ENCODE results near the gene MTA2. TPM values are rescaled to one million over a fixed set of nuclear protein-coding genes. Genes with fewer than 3 reads are reported as not detected.

MTA2 gene
- total and polyA plus RNA-seq, 2 of the 8 experiments (the other 6 are each of a cell fraction or from before 2014, with no cell fraction given), result 25.7 to 114 TPM

DNA sequence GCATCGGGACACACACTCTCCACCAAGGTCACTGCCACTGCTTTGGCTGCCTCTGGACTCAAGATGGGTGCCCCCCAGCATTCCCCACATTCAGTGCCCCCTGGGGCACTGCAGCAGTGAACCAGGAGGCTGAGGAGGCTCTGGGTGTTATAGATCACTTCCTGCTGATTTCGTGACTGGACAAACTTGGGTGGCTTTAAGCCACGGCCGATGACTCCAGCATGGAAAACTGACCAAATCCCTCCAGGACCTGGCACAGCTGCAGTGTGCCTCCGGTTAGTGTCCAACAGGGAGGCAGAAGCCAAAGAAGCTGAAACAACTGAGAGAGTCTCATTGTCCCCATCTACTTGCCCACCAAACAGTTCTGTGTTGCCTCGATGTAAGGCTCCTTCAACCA lies 45.9 kb upstream of the MTA2 start:
- no peak overlapping the region for H3K9ac ChIP-seq (replicated peaks in 1 of 4; ENCODE audit: extremely low read depth in 1 of 4, low read depth in 3 of 4, low read length in 3 of 4)
- no peak overlapping the region for H3K23ac ChIP-seq (ENCODE audit: insufficient read length)
- H3K4me2 ChIP-seq (ENCODE audit: insufficient read depth in 1 of 2, low read depth in 2 of 2, low read length in 2 of 2), result no peak overlapping the region; a peak in 1 of 4 replicates
- H2BK120ac ChIP-seq (replicated peaks; ENCODE audit: low read depth, low read length), result no peak overlapping the region
- no peak overlapping the region for H3K27ac ChIP-seq (ENCODE audit: low read depth, low read length)
- no peak overlapping the region for H3K4me3 ChIP-seq (ENCODE audit: extremely low read depth in 1 of 4, insufficient read depth in 2 of 4, low read depth in 3 of 4, low read length in 4 of 4)
- H3K36me3 ChIP-seq (ENCODE audit: control insufficient read depth in 2 of 4, insufficient read depth in 4 of 4, low read length in 3 of 4), result peaks cover 0 to 27% (median 7%) of the 10 kb centered on the region in 4 experiments; a peak in 6 of 8 replicates
- no peak overlapping the region for H3K18ac ChIP-seq (ENCODE audit: extremely low read depth, low read length)
- no peak overlapping the region for H3K4ac ChIP-seq (replicated peaks; ENCODE audit: insufficient read length, low read depth, low read length)
- no peak overlapping the region for H4K8ac ChIP-seq (ENCODE audit: extremely low read depth, insufficient read depth, low read length)
- H2BK20ac ChIP-seq (ENCODE audit: low read length), result no peak overlapping the region
- no peak overlapping the region for H2AK5ac ChIP-seq (ENCODE audit: low read depth, low read length)
- no peak overlapping the region for H3K56ac ChIP-seq (replicated peaks; ENCODE audit: insufficient read length, low read depth, low read length)
- DNase-seq (ENCODE audit: low read depth in 1 of 2, low spot score in 2 of 2), result no peak
- ChIA-PET POLR2A (ENCODE audit: partially characterized antibody) (interaction anchor here (0.8 to 50.4 kb wide), 13 partner anchors 9 to 207 kb away, joined by 3 to 2041 read pairs (median 4); partner anchors contain the start of genes B3GAT3, BSCL2, C11orf98 and CSKMT), CTCF (ENCODE audit: partially characterized antibody) (interaction anchor here (0.8 to 2.0 kb wide), 7 partner anchors 17 to 122 kb away, joined by 3 to 10 read pairs (median 3); partner anchors contain the start of genes C11orf98 and CSKMT)
- H4K5ac ChIP-seq (ENCODE audit: insufficient read length, low read depth, low read length), result no peak overlapping the region
- peaks cover 10% of the 10 kb centered on the region for H3K79me1 ChIP-seq (ENCODE audit: low read depth, low read length)
- H2BK12ac ChIP-seq (ENCODE audit: low read depth, low read length), result no peak overlapping the region
- H4K20me1 ChIP-seq (replicated peaks in 1 of 2; ENCODE audit: control insufficient read depth in 1 of 2, insufficient read depth in 2 of 2, low read length in 2 of 2), result peaks cover 3 to 23% of the 10 kb centered on the region in 2 experiments
- H2BK15ac ChIP-seq (ENCODE audit: low read length), result no peak overlapping the region
- H3K79me2 ChIP-seq (ENCODE audit: control insufficient read depth in 1 of 2, insufficient read depth in 2 of 2, low read length in 2 of 2), result peaks cover 15 to 53% of the 10 kb centered on the region in 2 experiments
- no peak overlapping the region for H4K91ac ChIP-seq (replicated peaks; ENCODE audit: insufficient read length, low read length)
- no peak overlapping the region for H3K14ac ChIP-seq (ENCODE audit: insufficient read length)
- no peaks in the 10 kb centered on the region for H3K9me3 ChIP-seq (ENCODE audit: insufficient read depth in 2 of 2, low read depth in 1 of 2, low read length in 1 of 2)
- WGBS, 2 experiments (ENCODE audit: extremely low coverage in 1 of 2, insufficient coverage in 1 of 2, insufficient read length in 1 of 2, insufficient replicate concordance in 2 of 2, low coverage in 1 of 2, low lambda C conversion rate in 2 of 2, missing lambda C conversion rate in 1 of 2), result 92% methylated on average over 6 of the region's 6 CpGs; no CpG with 5 or more reads in 1 of the 2 experiments
- H3K4me1 ChIP-seq (replicated peaks in 1 of 4; ENCODE audit: control insufficient read depth in 3 of 4, insufficient read depth in 4 of 4, low read length in 3 of 4), result no peaks in the 10 kb centered on the region; a peak in 2 of 7 replicates
- no peak overlapping the region for H2BK5ac ChIP-seq (ENCODE audit: low read depth, low read length)
- peaks cover 8% of the 10 kb centered on the region for H3K23me2 ChIP-seq (ENCODE audit: low read depth, low read length)
- FAIRE-seq, result no peak
- H2AFZ ChIP-seq (ENCODE audit: low read length), result no peak overlapping the region
- H3K27me3 ChIP-seq (replicated peaks in 1 of 4; ENCODE audit: control insufficient read depth in 3 of 4, extremely low read depth in 1 of 4, insufficient read depth in 3 of 4, low read length in 3 of 4), result no peaks in the 10 kb centered on the region
- TF ChIP-seq RNF2 (IDR thresholded peaks at IDR 0.05; ENCODE audit: borderline replicate concordance, low read depth, low read length, missing control alignments, poor library complexity, severe bottlenecking) (no peak), CEBPB (IDR thresholded peaks at IDR 0.05; ENCODE audit: low read depth, low read length) (no peak), HDAC6 (IDR thresholded peaks at IDR 0.05; ENCODE audit: low read depth, low read length) (no peak), POLR2AphosphoS5 (IDR thresholded peaks at IDR 0.05; ENCODE audit: low read depth, low read length) (no peak), JUND (IDR thresholded peaks at IDR 0.05; ENCODE audit: low read length) (no peak), MAFK (IDR thresholded peaks at IDR 0.05; ENCODE audit: low read depth, low read length) (no peak), CBX5 (IDR thresholded peaks at IDR 0.05; ENCODE audit: low read depth, low read length) (no peak), BACH1 (IDR thresholded peaks at IDR 0.05; ENCODE audit: low read length) (no peak), RFX5 (IDR thresholded peaks at IDR 0.05; ENCODE audit: borderline replicate concordance, low read depth, low read length) (no peak), SUZ12 (IDR thresholded peaks at IDR 0.05; ENCODE audit: low read length) (no peak)
- TF ChIP-seq, protein P1, sequence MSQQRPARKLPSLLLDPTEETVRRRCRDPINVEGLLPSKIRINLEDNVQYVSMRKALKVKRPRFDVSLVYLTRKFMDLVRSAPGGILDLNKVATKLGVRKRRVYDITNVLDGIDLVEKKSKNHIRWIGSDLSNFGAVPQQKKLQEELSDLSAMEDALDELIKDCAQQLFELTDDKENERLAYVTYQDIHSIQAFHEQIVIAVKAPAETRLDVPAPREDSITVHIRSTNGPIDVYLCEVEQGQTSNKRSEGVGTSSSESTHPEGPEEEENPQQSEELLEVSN (IDR thresholded peaks at IDR 0.05), result no peak
- TF ChIP-seq, protein P2, sequence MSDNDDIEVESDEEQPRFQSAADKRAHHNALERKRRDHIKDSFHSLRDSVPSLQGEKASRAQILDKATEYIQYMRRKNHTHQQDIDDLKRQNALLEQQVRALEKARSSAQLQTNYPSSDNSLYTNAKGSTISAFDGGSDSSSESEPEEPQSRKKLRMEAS (IDR thresholded peaks at IDR 0.05), result no peak
- TF ChIP-seq, protein P3, sequence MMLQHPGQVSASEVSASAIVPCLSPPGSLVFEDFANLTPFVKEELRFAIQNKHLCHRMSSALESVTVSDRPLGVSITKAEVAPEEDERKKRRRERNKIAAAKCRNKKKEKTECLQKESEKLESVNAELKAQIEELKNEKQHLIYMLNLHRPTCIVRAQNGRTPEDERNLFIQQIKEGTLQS (IDR thresholded peaks at IDR 0.05; ENCODE audit: insufficient read depth, low read depth, low read length), result no peak

All from H1 (cell line).